H1 (cell line): Measurements from ENCODE around the gene ARMH3. TPM values are rescaled to one million over a fixed set of nuclear protein-coding genes. Genes with fewer than 3 reads are reported as not detected.

Experiments used
- CTCF ChIA-PET: fragments of 300-600 bp; sonication (Branson Sonifier 250); formaldehyde crosslinking; loops from one replicate; lab custom pipeline; 2021; ENCODE audit not compliant: partially characterized antibody; lab: Charles Lee
- POLR2A ChIA-PET: fragments of 300-600 bp; sonication (Branson Sonifier 250); formaldehyde crosslinking; loops from one replicate; lab custom pipeline; 2021; ENCODE audit warnings: inconsistent platforms; ENCODE audit not compliant: partially characterized antibody; lab: Charles Lee
- DNase-seq, 2 experiments: peaks; one replicate each; pipeline versions ENCODE4 v3.0.0 to v3.0.0-alpha.2; 2010 to 2022; ENCODE audit warnings: low spot score in 2 of 2, low read depth in 1 of 2, mixed read lengths in 1 of 2
- FAIRE-seq: peaks from 2 replicates; lab custom pipeline; 2011; peaks lifted over from hg19 to GRCh38; lab: Jason Lieb, UNC
- H2AFZ ChIP-seq: 2 replicates; pipeline ENCODE4 v1.8.1; 2012; ENCODE audit warnings: low read length, inconsistent platforms
- H2AK5ac ChIP-seq: 2 replicates; pipeline ENCODE4 v1.6.1; 2013; ENCODE audit warnings: low read depth, low read length
- H2BK120ac ChIP-seq: replicated peaks from 2 replicates; pipeline ENCODE3; 2013; ENCODE audit warnings: low read depth, low read length, inconsistent platforms
- H2BK12ac ChIP-seq: 2 replicates; pipeline ENCODE4 v1.6.1; 2013; ENCODE audit warnings: low read depth, low read length
- H2BK15ac ChIP-seq: 2 replicates; pipeline ENCODE4 v1.6.1; 2013; ENCODE audit warnings: low read length
- H2BK20ac ChIP-seq: 2 replicates; pipeline ENCODE4 v1.6.1; 2013; ENCODE audit warnings: low read length
- H2BK5ac ChIP-seq: 2 replicates; pipeline ENCODE4 v1.6.1; 2013; ENCODE audit warnings: low read depth, low read length
- H3K14ac ChIP-seq: 2 replicates; pipeline ENCODE4 v1.6.1; 2013; ENCODE audit warnings: inconsistent platforms; ENCODE audit not compliant: insufficient read length
- H3K18ac ChIP-seq: 2 replicates; pipeline ENCODE4 v1.6.1; 2013; ENCODE audit warnings: low read length; ENCODE audit errors: extremely low read depth
- H3K23ac ChIP-seq: 2 replicates; pipeline ENCODE4 v1.6.1; 2013; ENCODE audit warnings: inconsistent platforms; ENCODE audit not compliant: insufficient read length
- H3K23me2 ChIP-seq: 2 replicates; pipeline ENCODE4 v1.6.1; 2013; ENCODE audit warnings: low read depth, low read length
- H3K27ac ChIP-seq: 2 replicates; pipeline ENCODE4 v1.6.1; 2011; ENCODE audit warnings: low read depth, low read length, inconsistent platforms
- H3K27me3 ChIP-seq, 4 experiments: replicated peaks in 1 of 4; 1 replicate in 1 of 4; 2 replicates in 3 of 4; pipeline versions ENCODE4 v1.6.1 to v1.8.1; 2011 to 2013; ENCODE audit warnings: low read length in 3 of 4, mild to moderate bottlenecking in 3 of 4, inconsistent platforms in 2 of 4, mixed read lengths in 2 of 4, moderate library complexity in 1 of 4; ENCODE audit not compliant: control insufficient read depth in 3 of 4, insufficient read depth in 3 of 4; ENCODE audit errors: extremely low read depth in 1 of 4
- H3K36me3 ChIP-seq, 4 experiments: 2 replicates each; pipeline versions ENCODE4 v1.6.1 to v1.8.1; 2011 to 2013; ENCODE audit warnings: mild to moderate bottlenecking in 4 of 4, low read length in 3 of 4, moderate library complexity in 2 of 4, control low read depth in 1 of 4, inconsistent platforms in 1 of 4; ENCODE audit not compliant: insufficient read depth in 4 of 4, control insufficient read depth in 2 of 4
- H3K4ac ChIP-seq: replicated peaks from 2 replicates; pipeline ENCODE3; 2013; ENCODE audit warnings: low read length, low read depth, mixed read lengths, inconsistent platforms; ENCODE audit not compliant: insufficient read length
- H3K4me1 ChIP-seq, 4 experiments: replicated peaks in 1 of 4; 1 replicate in 1 of 4; 2 replicates in 3 of 4; pipeline versions ENCODE4 v1.6.1 to v1.8.1; 2011 to 2013; ENCODE audit warnings: low read length in 3 of 4, inconsistent platforms in 2 of 4, mixed read lengths in 1 of 4; ENCODE audit not compliant: insufficient read depth in 4 of 4, control insufficient read depth in 3 of 4
- H3K4me2 ChIP-seq, 2 experiments: 2 replicates each; pipeline versions ENCODE4 v1.6.1 to v1.8.1; 2011 to 2013; ENCODE audit warnings: low read depth in 2 of 2, low read length in 2 of 2, control low read depth in 1 of 2, inconsistent platforms in 1 of 2, mild to moderate bottlenecking in 1 of 2; ENCODE audit not compliant: insufficient read depth in 1 of 2
- H3K4me3 ChIP-seq, 4 experiments: fragments of 200-600, 300-600 bp in 1 of 4; sonication (generic), shearing (Covaris generic), sonication (Bioruptor Twin) in 1 of 4; 2 replicates each; pipeline versions ENCODE4 v1.5.1 to v1.8.1; 2011 to 2016; ENCODE audit warnings: low read length in 4 of 4, low read depth in 3 of 4, control low read depth in 2 of 4, inconsistent platforms in 2 of 4, mild to moderate bottlenecking in 2 of 4, mixed read lengths in 1 of 4, moderate library complexity in 1 of 4; ENCODE audit not compliant: insufficient read depth in 2 of 4; ENCODE audit errors: extremely low read depth in 1 of 4
- H3K56ac ChIP-seq: replicated peaks from 2 replicates; pipeline ENCODE3; 2013; ENCODE audit warnings: low read depth, mild to moderate bottlenecking, mixed read lengths, low read length, inconsistent platforms; ENCODE audit not compliant: insufficient read length
- H3K79me1 ChIP-seq: 2 replicates; pipeline ENCODE4 v1.6.1; 2013; ENCODE audit warnings: low read depth, low read length, control low read depth
- H3K79me2 ChIP-seq, 2 experiments: 2 replicates each; pipeline versions ENCODE4 v1.6.1 to v1.8.1; 2012 to 2013; ENCODE audit warnings: low read length in 2 of 2, mild to moderate bottlenecking in 2 of 2, inconsistent platforms in 1 of 2; ENCODE audit not compliant: insufficient read depth in 2 of 2, control insufficient read depth in 1 of 2
- H3K9ac ChIP-seq, 4 experiments: replicated peaks in 1 of 4; 1 replicate in 1 of 4; 2 replicates in 3 of 4; pipeline versions ENCODE4 v1.6.1 to v1.8.1; 2011 to 2013; ENCODE audit warnings: low read depth in 3 of 4, low read length in 3 of 4, control low read depth in 2 of 4, mild to moderate bottlenecking in 2 of 4, moderate library complexity in 2 of 4, inconsistent platforms in 1 of 4; ENCODE audit errors: extremely low read depth in 1 of 4
- H3K9me3 ChIP-seq, 2 experiments: 2 replicates each; pipeline versions ENCODE4 v1.6.1 to v1.8.1; 2012 to 2013; ENCODE audit warnings: mild to moderate bottlenecking in 2 of 2, moderate library complexity in 2 of 2, control low read depth in 1 of 2, inconsistent platforms in 1 of 2, low read depth in 1 of 2, low read length in 1 of 2, mixed read lengths in 1 of 2; ENCODE audit not compliant: insufficient read depth in 2 of 2
- H4K20me1 ChIP-seq, 2 experiments: replicated peaks in 1 of 2; 2 replicates each; pipeline versions ENCODE3 to v1.8.1; 2011 to 2013; ENCODE audit warnings: inconsistent platforms in 2 of 2, low read length in 2 of 2, mild to moderate bottlenecking in 1 of 2; ENCODE audit not compliant: insufficient read depth in 2 of 2, control insufficient read depth in 1 of 2
- H4K5ac ChIP-seq: 2 replicates; pipeline ENCODE4 v1.6.1; 2013; ENCODE audit warnings: low read length, low read depth, mixed read lengths, inconsistent platforms; ENCODE audit not compliant: insufficient read length
- H4K8ac ChIP-seq: 2 replicates; pipeline ENCODE4 v1.8.0; 2013; ENCODE audit warnings: mild to moderate bottlenecking, moderate library complexity, low read length, inconsistent platforms; ENCODE audit not compliant: insufficient read depth; ENCODE audit errors: extremely low read depth
- H4K91ac ChIP-seq: replicated peaks from 2 replicates; pipeline ENCODE3; 2013; ENCODE audit warnings: low read length, mixed read lengths, inconsistent platforms; ENCODE audit not compliant: insufficient read length
- EGR1 ChIP-seq: IDR thresholded peaks from 2 replicates; pipeline ENCODE4 v1.6.1; 2011; ENCODE audit warnings: low read depth, low read length, borderline replicate concordance
- HDAC2 ChIP-seq, 2 experiments: fragments of 300-600 bp in 1 of 2; sonication (generic) in 1 of 2; IDR thresholded peaks; 2 replicates each; pipeline ENCODE4 v1.6.1; 2011 to 2012; ENCODE audit warnings: low read depth in 2 of 2, low read length in 2 of 2, mild to moderate bottlenecking in 2 of 2, moderate library complexity in 2 of 2, borderline replicate concordance in 1 of 2, inconsistent platforms in 1 of 2
- MAFK ChIP-seq: IDR thresholded peaks from 2 replicates; pipeline ENCODE4 v1.6.1; 2012; ENCODE audit warnings: low read depth, mild to moderate bottlenecking, improper control_type of control experiment, low read length
- RBBP5 ChIP-seq: IDR thresholded peaks from 2 replicates; pipeline ENCODE4 v1.7.1; 2012; ENCODE audit warnings: low read depth, mild to moderate bottlenecking, inconsistent platforms, low read length, moderate library complexity, borderline replicate concordance
- WGBS, 2 experiments: shearing (Covaris generic) in 1 of 2; methylation state at CpG; one replicate each; pipeline versions ENCODE4 v1.1.6 to v1.1.7; 2013 to 2015; ENCODE audit warnings: low lambda C conversion rate in 2 of 2, mixed read lengths in 2 of 2, inconsistent platforms in 1 of 2, low coverage in 1 of 2, missing lambda C conversion rate in 1 of 2; ENCODE audit not compliant: insufficient replicate concordance in 2 of 2, insufficient coverage in 1 of 2, insufficient read length in 1 of 2; ENCODE audit errors: extremely low coverage in 1 of 2, missing lambda C conversion rate in 1 of 2; 5-methylcytosine and 5-hydroxymethylcytosine counted together
- polyA plus RNA-seq, 7 experiments: library from polyadenylated mRNA; depleted of rRNA in 3 of 7; stranded (reverse) in 5 of 7; unstranded in 2 of 7; fragments of >200 nt in 5 of 7; fragments of 200-250 nt in 2 of 7; gene quantifications; 1 replicate in 5 of 7; 2 replicates in 1 of 7; 4 replicates in 1 of 7; pipeline versions ENCODE4 v1.2.1 to v1.2.3, GENCODE V29; 2011 to 2013; ENCODE audit warnings: missing spikeins in 2 of 7, mixed read lengths in 2 of 7
- total RNA-seq: library from RNA; stranded (reverse); fragmentation: NEBNext Ultra II Directional; extraction: Animal tissue kit (Norgen Biotek cat#: 25700); gene quantifications from 2 replicates; pipeline ENCODE4 v1.2.1, GENCODE V29; 2021

Gene ARMH3
- total and polyA plus RNA-seq, 2 of the 8 experiments (the other 6 are each of a cell fraction or from before 2014, with no cell fraction given), result 11.6 to 18.3 TPM

DNA sequence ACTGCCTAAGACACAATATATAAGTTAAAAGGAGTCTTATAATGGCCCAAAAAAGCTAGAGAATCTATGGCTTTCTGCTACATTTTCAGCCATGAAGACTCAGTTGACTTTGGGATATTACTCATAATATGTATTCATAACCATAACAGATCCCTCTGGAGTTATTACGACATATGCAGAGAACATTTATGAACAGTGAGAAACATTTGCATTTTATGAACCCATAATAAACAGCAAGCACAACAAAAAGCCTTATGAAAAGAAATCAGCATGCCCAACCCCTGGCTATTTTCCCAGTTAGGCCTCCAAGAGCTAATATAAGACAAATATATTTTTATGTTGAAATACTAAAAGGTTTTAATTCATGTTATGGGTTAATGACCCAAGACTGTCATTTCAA lies 52.4 kb downstream of the ARMH3 start:
- H4K20me1 ChIP-seq, result no peaks in the 10 kb centered on the region
- no peaks in the 10 kb centered on the region for H3K23me2 ChIP-seq
- H3K79me2 ChIP-seq, result no peaks in the 10 kb centered on the region
- no peak overlapping the region for H3K4me3 ChIP-seq
- H3K9me3 ChIP-seq, result no peaks in the 10 kb centered on the region
- TF ChIP-seq RBBP5 (no peak), EGR1 (no peak), HDAC2 (IDR thresholded peaks at IDR 0.05; ENCODE audit: borderline replicate concordance in 1 of 2, low read depth in 2 of 2, low read length in 2 of 2) (no peak), MAFK (no peak)
- no peak overlapping the region for H3K23ac ChIP-seq
- no peak overlapping the region for H3K18ac ChIP-seq
- H3K27ac ChIP-seq, result no peak overlapping the region
- H3K9ac ChIP-seq, result no peak overlapping the region
- H3K79me1 ChIP-seq, result no peaks in the 10 kb centered on the region
- H3K4me1 ChIP-seq, result no peaks in the 10 kb centered on the region
- DNase-seq (no peak), FAIRE-seq (no peak)
- H3K14ac ChIP-seq, result no peak overlapping the region
- H4K5ac ChIP-seq, result no peak overlapping the region
- no peak overlapping the region for H2BK120ac ChIP-seq
- no peak overlapping the region for H2BK5ac ChIP-seq
- H4K8ac ChIP-seq, result no peak overlapping the region
- no peak overlapping the region for H3K4ac ChIP-seq
- no peak overlapping the region for H2BK12ac ChIP-seq
- no peak overlapping the region for H2BK20ac ChIP-seq
- no peak overlapping the region for H3K56ac ChIP-seq
- no peak overlapping the region for H2AFZ ChIP-seq
- H3K27me3 ChIP-seq, result no peaks in the 10 kb centered on the region
- peaks cover 0 to 18% (median 9%) of the 10 kb centered on the region in 4 experiments; a peak in 5 of 8 replicates for H3K36me3 ChIP-seq
- H3K4me2 ChIP-seq, result no peak overlapping the region
- 97% methylated on average over 1 of the region's 1 CpG; no CpG with 5 or more reads in 1 of the 2 experiments for WGBS, 2 experiments
- no peak overlapping the region for H4K91ac ChIP-seq
- no peak overlapping the region for H2BK15ac ChIP-seq
- ChIA-PET CTCF (interaction anchor here (1.2 to 2.3 kb wide), 5 partner anchors 70 to 162 kb away, joined by 3 to 7 read pairs (median 5); no protein-coding TSS in a partner anchor), POLR2A (no interaction called here)
- no peak overlapping the region for H2AK5ac ChIP-seq
